Upper lobe of left lung (tissue), 4 donors: ENCODE results near the gene MYH16.

ENCODE experiments used
- CTCF ChIP-seq, 6 experiments: fragments of 450-650 bp in 4 of 6; fragments of 200-600 bp in 2 of 6; sonication (generic) in 2 of 6; IDR thresholded peaks; one replicate each; pipeline ENCODE4 v1.5.1; 2016 to 2019; ENCODE audit warnings: antibody characterized with exemption in 6 of 6
- POLR2AphosphoS5 ChIP-seq, 2 donors: sonication (generic); formaldehyde crosslinking; IDR thresholded peaks; one replicate each; pipeline ENCODE4 v1.5.1; 2017; ENCODE audit warnings: antibody characterized with exemption in 2 of 2

- TF ChIP-seq POLR2AphosphoS5 (IDR thresholded peaks at IDR 0.05) (no peak), CTCF (IDR thresholded peaks at IDR 0.05) (no peak)
These were observed 15.6 kb upstream of the MYH16 start for GRCh38 chr7:99257065-99257464.
